GM23338 (cell line): Measurements from ENCODE around the gene DENND5A. TPM values are rescaled to one million over a fixed set of nuclear protein-coding genes. Genes with fewer than 3 reads are reported as not detected.

Experiments used
- ATAC-seq: fragments of 200-7000 bp; cut with Tn5 transposase; 3 replicates; pipeline ENCODE4 v1.9.1; 2020
- DNase-seq: peaks from one replicate; pipeline ENCODE4 v3.0.0-alpha.2; 2015; ENCODE audit warnings: low spot score
- H2AFZ ChIP-seq: fragments of 200-600 bp; sonication (generic); 2 replicates; pipeline ENCODE4 v1.8.0; 2016; ENCODE audit warnings: antibody characterized with exemption, mild to moderate bottlenecking, moderate library complexity
- H3F3A ChIP-seq: fragments of 200-600 bp; sonication (generic); replicated peaks from 2 replicates; pipeline ENCODE4 v1.8.0; 2017; ENCODE audit warnings: antibody characterized with exemption, mixed run types, low read depth
- H3K27ac ChIP-seq: fragments of 200-600 bp; sonication (generic); 2 replicates; pipeline ENCODE4 v1.6.1; 2016; ENCODE audit warnings: low read depth
- H3K27me3 ChIP-seq: fragments of 200-600 bp; sonication (generic); 2 replicates; pipeline ENCODE4 v1.8.0; 2016; ENCODE audit warnings: mild to moderate bottlenecking, mixed run types, moderate library complexity; ENCODE audit not compliant: insufficient read depth
- H3K36me3 ChIP-seq: fragments of 200-600 bp; sonication (generic); 2 replicates; pipeline ENCODE4 v1.8.0; 2016; ENCODE audit warnings: mild to moderate bottlenecking; ENCODE audit not compliant: insufficient read depth
- H3K4me1 ChIP-seq: fragments of 200-600 bp; sonication (generic); 2 replicates; pipeline ENCODE4 v1.8.0; 2016; ENCODE audit warnings: mild to moderate bottlenecking, moderate library complexity; ENCODE audit not compliant: insufficient read depth
- H3K4me2 ChIP-seq: fragments of 200-600 bp; sonication (generic); 2 replicates; pipeline ENCODE4 v1.7.1; 2017; ENCODE audit warnings: mixed run types
- H3K4me3 ChIP-seq: fragments of 200-600 bp; sonication (generic); 2 replicates; pipeline ENCODE4 v1.6.1; 2016; ENCODE audit warnings: mixed run types
- H3K79me2 ChIP-seq: fragments of 200-600 bp; sonication (generic); replicated peaks from 2 replicates; pipeline ENCODE4 v1.8.0; 2017; ENCODE audit warnings: mild to moderate bottlenecking; ENCODE audit not compliant: insufficient read depth
- H3K9me2 ChIP-seq: fragments of 200-600 bp; sonication (generic); 2 replicates; pipeline ENCODE4 v1.8.0; 2017; ENCODE audit not compliant: insufficient read depth
- H4K20me1 ChIP-seq: fragments of 200-600 bp; sonication (generic); replicated peaks from 2 replicates; pipeline ENCODE4 v1.8.0; 2017; ENCODE audit warnings: mild to moderate bottlenecking; ENCODE audit not compliant: insufficient read depth
- H3K27ac Mint-ChIP-seq: 2 replicates; pipeline ENCODE4 v1.8.0; 2020; ENCODE audit warnings: inconsistent platforms, mild to moderate bottlenecking, moderate library complexity, mixed read lengths
- H3K27me3 Mint-ChIP-seq: 3 replicates; pipeline ENCODE4 v1.8.0; 2022; ENCODE audit warnings: low read depth, mild to moderate bottlenecking, moderate library complexity, mixed read lengths, inconsistent platforms; ENCODE audit not compliant: insufficient read depth, poor library complexity
- H3K36me3 Mint-ChIP-seq: 3 replicates; pipeline ENCODE4 v1.8.0; 2021; ENCODE audit warnings: low read depth, mild to moderate bottlenecking, inconsistent platforms, moderate library complexity, mixed read lengths
- H3K4me1 Mint-ChIP-seq: 3 replicates; pipeline ENCODE4 v1.8.0; 2020; ENCODE audit warnings: mild to moderate bottlenecking, inconsistent platforms, mixed read lengths
- H3K4me3 Mint-ChIP-seq: 3 replicates; pipeline ENCODE4 v1.8.0; 2021; ENCODE audit warnings: moderate library complexity, mild to moderate bottlenecking, inconsistent platforms, mixed read lengths
- H3K9me3 Mint-ChIP-seq: 3 replicates; pipeline ENCODE4 v1.8.0; 2020; ENCODE audit warnings: moderate library complexity, mild to moderate bottlenecking, inconsistent platforms, mixed read lengths
- CREB1 ChIP-seq: fragments of 250-450 bp; sonication (Bioruptor Pico); IDR thresholded peaks from 2 replicates; pipeline ENCODE4 v1.5.0; 2020; ENCODE audit warnings: low read depth, mild to moderate bottlenecking, moderate library complexity
- ETS1 ChIP-seq: IDR thresholded peaks from 2 replicates; pipeline ENCODE4 v1.6.1; 2016; ENCODE audit warnings: antibody characterized with exemption
- EZH2phosphoT487 ChIP-seq: fragments of 200-600 bp; sonication (generic); IDR thresholded peaks from one replicate; pipeline ENCODE4 v1.8.1; 2018; ENCODE audit warnings: antibody characterized with exemption; ENCODE audit not compliant: unreplicated experiment
- JUNB ChIP-seq: IDR thresholded peaks from one replicate; pipeline ENCODE4 v1.6.1; 2016; ENCODE audit warnings: antibody characterized with exemption; ENCODE audit not compliant: unreplicated experiment
- POLR2AphosphoS5 ChIP-seq: IDR thresholded peaks from 2 replicates; pipeline ENCODE4 v1.6.1; 2016; ENCODE audit warnings: antibody characterized with exemption, low read depth
- ZNF331 ChIP-seq: fragments of 250-450 bp; sonication (Bioruptor Pico); IDR thresholded peaks from 2 replicates; pipeline ENCODE4 v1.5.0; 2020; ENCODE audit warnings: low read depth, mild to moderate bottlenecking, moderate library complexity
- ZNF462 ChIP-seq: fragments of 250-450 bp; sonication (Bioruptor Pico); IDR thresholded peaks from 2 replicates; pipeline ENCODE4 v1.5.0; 2020; ENCODE audit warnings: mild to moderate bottlenecking, moderate library complexity
- polyA plus RNA-seq: library from polyadenylated mRNA; unstranded; fragments of >200 nt; fragmentation: Nextera tagmentation; extraction: Ambion mirVana; gene quantifications from 2 replicates; pipeline ENCODE4 v1.2.1, GENCODE V29; 2016
- total RNA-seq: library from RNA; depleted of rRNA; stranded (reverse); fragments of >200 nt; shearing (Covaris generic); gene quantifications from 2 replicates; pipeline ENCODE4 v1.2.3, GENCODE V29; 2014

Gene DENND5A
- total and polyA plus RNA-seq, 2 experiments from 2014 or later: 28.1 to 56.3 TPM

GRCh38 chr11:9125185-9125886, 139.8 kb downstream of the DENND5A start:
- Histone ChIP-seq H2AFZ (no peak overlapping the region), H3F3A (no peaks in the 10 kb centered on the region; the same call in 1 of the 2 replicates), H3K9me2 (no peaks in the 10 kb centered on the region), H3K27ac (no peak overlapping the region), H4K20me1 (no peaks in the 10 kb centered on the region), H3K27me3 (no peaks in the 10 kb centered on the region), H3K79me2 (no peaks in the 10 kb centered on the region), H3K4me2 (no peak overlapping the region), H3K4me1 (peaks cover 10% of the 10 kb centered on the region), H3K36me3 (no peaks in the 10 kb centered on the region), H3K4me3 (no peak overlapping the region)
- H3K27me3 Mint-ChIP-seq: peaks cover 2% of the 10 kb centered on the region
- H3K4me3 Mint-ChIP-seq: no peak overlapping the region
- peaks cover 4% of the 10 kb centered on the region; the same call in 2 of the 3 replicates for H3K36me3 Mint-ChIP-seq
- peaks cover 22% of the 10 kb centered on the region for H3K4me1 Mint-ChIP-seq
- ATAC-seq (no peak), DNase-seq (no peak)
- peak overlapping the region; percentile 68; the same call in 1 of the 2 replicates for H3K27ac Mint-ChIP-seq
- TF ChIP-seq POLR2AphosphoS5 (no peak), ZNF462 (CRISPR knock-in tag) (no peak), EZH2phosphoT487 (no peak), ETS1 (no peak), JUNB (no peak), CREB1 (no peak), ZNF331 (CRISPR knock-in tag) (no peak)
- H3K9me3 Mint-ChIP-seq: peaks cover 4% of the 10 kb centered on the region; the same call in 2 of the 3 replicates
